ENCODE measurements around the gene ARID1B.

The ARID1B gene

GRCh38 chr6:156776840-156777576 lies at the start of gene ARID1B:
TSS of gene ARID1B (plus strand) at chr6:156777378. CDS start at chr6:156777681, 303 bp downstream.
- DNase-seq (peak; percentile 73), ATAC-seq (peak; percentile 38)

GRCh38 chr6:156727715-156728385 lies 49.3 kb upstream of the ARID1B start:
- no peak for DNase-seq

GRCh38 chr6:156729248-156729647 lies 47.9 kb upstream of the ARID1B start:
- DNase-seq, result no peak
- no peak for ATAC-seq

More at GRCh38 chr6:156727715-156728385, 49.3 kb upstream of the ARID1B start:
- no peak for ATAC-seq

- ATAC-seq (no peak), DNase-seq (no peak)
Observed at GRCh38 chr6:156731396-156731795, 45.8 kb upstream of the ARID1B start.

- ATAC-seq (no peak), DNase-seq (no peak)
Observed at GRCh38 chr6:156735751-156736150, 41.4 kb upstream of the ARID1B start.

GRCh38 chr6:156740604-156741003 lies 36.6 kb upstream of the ARID1B start:
- ATAC-seq (no peak), DNase-seq (no peak)

GRCh38 chr6:156741287-156742073 lies 35.7 kb upstream of the ARID1B start:
- DNase-seq (no peak), ATAC-seq (no peak)

- DNase-seq (no peak), ATAC-seq (no peak)
Observed at GRCh38 chr6:156747715-156748114, 29.5 kb upstream of the ARID1B start.

DNA sequence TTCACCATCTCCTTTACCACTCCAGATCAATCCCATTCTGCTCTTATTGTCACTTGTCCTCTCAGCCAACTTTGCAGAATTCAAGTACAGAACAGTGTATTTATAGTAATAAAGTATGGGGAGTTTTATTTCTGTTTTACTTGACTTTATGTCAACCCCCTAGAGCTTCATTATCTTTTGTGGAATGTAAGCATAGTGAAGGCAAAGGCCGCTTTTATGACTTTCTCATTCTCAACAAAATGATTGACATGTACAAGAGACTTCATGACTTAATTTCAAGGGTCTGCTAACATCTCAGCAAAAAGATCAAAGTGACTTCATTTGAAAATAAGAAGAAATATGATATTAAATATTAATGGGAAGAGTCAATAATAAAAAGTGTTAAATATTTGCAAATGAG lies 28.7 kb upstream of the ARID1B start:
- no peak for ATAC-seq

GRCh38 chr6:156752666-156753301 lies 24.4 kb upstream of the ARID1B start:
- DNase-seq (no peak), ATAC-seq (peak; percentile 28)

More for the DNA sequence above, 28.7 kb upstream of the ARID1B start:
- DNase-seq, result no peak

GRCh38 chr6:156756630-156757610 lies 20.3 kb upstream of the ARID1B start:
- ATAC-seq (no peak), DNase-seq (no peak)

- DNase-seq (no peak), ATAC-seq (no peak)
Observed at GRCh38 chr6:156757849-156758248, 19.3 kb upstream of the ARID1B start.

DNA sequence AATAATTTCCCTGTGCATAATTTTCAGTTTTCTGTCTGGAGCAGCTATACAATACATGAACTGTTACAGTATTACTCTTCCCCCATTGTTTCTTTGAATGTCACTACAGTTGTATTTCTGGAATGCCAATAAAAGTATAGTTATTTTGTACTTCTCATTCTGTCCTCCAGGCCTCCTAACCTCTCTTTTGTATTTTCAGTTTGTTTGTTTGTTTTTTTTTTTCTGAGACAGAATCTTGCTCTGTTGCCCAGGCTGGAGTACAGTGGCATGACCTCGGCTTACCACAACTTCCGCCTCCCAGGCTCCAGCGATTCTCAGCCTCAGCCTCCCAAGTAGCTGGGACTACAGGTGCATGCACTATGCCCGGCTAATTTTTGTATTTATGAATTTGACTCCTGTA lies 16.8 kb upstream of the ARID1B start:
- DNase-seq, result no peak
- no peak for ATAC-seq

GRCh38 chr6:156762547-156762946 lies 14.6 kb upstream of the ARID1B start:
- DNase-seq (no peak), ATAC-seq (no peak)

DNA sequence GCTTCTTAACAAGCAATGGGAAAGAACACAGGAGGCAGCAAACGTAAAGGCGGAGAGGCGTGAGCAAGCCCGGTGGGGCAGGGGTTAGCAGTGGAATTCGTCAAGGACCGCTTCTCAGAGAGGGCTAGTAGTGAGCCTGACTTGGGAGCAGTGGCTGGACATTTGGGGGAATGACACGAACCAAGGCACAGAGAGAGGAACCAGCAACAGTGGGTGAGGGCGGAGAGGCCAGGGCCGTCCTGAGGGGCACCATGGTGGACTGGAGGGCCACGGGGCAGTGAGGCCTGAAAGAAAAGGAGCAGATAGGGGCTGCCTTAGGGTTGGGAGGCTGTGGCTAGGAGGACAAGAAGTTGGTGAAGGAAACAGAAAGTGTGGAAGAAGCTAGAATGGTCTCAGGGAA lies 12.1 kb upstream of the ARID1B start:
- ATAC-seq, result no peak
- no peak for DNase-seq

DNA sequence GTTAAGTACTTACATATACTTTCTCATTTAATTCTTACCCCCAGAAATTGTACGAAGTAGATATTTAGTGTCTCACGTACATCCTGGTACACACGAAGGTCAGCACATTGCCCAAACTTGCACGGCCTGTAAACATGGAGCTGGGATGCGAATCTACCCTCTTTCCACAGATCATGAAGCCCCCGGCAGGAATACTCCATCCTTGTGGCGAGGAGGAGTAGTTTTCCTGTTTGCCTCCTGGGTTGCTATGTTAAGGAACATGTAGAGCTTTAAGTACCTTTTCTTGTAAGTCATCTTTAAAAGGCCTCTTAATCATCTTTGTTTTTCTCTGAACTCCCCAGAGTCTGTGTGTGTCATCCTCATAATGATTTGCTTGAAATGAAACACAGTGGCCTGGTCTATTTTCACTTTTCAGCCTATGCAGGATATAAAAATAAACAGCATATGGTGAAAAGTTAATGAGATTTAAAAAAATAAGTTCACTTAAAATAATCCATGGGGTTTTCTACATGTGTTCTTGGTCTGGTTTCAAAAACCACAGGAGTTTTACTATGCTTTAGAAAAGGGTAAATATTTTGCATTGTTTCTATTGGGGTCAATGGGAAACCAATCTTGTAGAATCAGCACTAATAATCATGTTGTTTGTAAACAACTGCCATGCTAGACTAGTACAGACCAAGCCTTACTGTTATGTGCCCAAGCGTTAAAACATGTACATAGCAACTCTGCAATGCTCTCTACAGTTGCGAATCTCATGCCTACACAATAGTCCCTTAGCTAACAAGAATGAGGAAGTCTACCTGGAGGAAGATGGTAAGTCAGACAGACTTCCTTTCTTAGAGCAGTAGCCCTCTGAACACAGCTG lies 9.3 kb upstream of the ARID1B start:
- ATAC-seq, result no peak
- no peak for DNase-seq

DNA sequence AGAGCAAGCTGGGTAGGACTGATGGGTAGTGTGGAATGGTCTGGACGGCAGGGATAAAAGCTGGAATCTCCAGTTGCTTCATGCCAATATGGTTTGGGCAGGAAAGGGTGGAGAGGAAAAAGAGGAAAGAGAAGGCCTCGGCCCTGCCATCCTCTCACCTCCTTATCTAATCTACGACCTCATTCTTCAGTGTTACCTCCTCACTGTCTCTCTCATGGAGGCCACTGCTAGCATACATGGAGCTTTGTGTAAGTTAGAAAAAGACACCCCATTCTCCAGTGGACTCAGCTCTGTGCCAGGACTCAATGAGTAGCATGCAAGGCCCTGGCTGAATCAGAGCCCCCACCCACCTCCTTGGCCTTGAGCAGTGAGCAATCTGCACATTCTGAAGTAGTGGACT lies 6.1 kb upstream of the ARID1B start:
- ATAC-seq (no peak), DNase-seq (no peak)

DNA sequence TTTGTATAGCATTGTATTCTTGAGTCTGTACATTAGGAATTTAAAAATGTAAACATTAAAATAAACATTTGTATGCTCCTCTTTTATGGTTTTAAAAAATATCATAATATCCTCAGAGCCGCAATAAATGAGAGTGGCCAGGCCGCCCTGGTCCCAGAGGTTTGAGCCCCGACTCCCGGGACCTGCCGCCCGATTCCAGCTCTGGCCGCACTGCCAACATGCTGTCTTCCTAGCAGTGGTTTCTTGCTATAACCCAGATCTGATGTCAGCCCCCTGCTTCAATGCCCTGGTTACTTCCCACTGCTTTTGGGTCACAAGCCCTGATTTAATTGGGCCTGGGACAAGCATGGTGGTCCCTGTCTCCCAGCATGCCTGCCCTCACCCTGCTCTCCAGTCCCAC lies 5.4 kb upstream of the ARID1B start:
- no peak for ATAC-seq

GRCh38 chr6:156773476-156773875 lies 3.7 kb upstream of the ARID1B start:
- DNase-seq, result no peak
- no peak for ATAC-seq

More for the DNA sequence above, 5.4 kb upstream of the ARID1B start:
- DNase-seq, result no peak
